Keratinocyte (primary cell): ENCODE measurements around the gene MAPK9. TPM values are rescaled to one million over a fixed set of nuclear protein-coding genes. Genes with fewer than 3 reads are reported as not detected.

ENCODE experiments used
- DNase-seq: peaks from one replicate; pipeline ENCODE4 v3.0.0-alpha.2; 2011; ENCODE audit warnings: low read depth, missing footprints, low spot score
- FAIRE-seq: peaks from 2 replicates; lab custom pipeline; 2011; peaks lifted over from hg19 to GRCh38; lab: Jason Lieb, UNC
- H2AFZ ChIP-seq: 2 replicates; pipeline ENCODE4 v1.6.0; 2012; ENCODE audit warnings: low read length, control low read depth, inconsistent platforms; ENCODE audit not compliant: control insufficient read depth
- H3K27ac ChIP-seq: 2 replicates; pipeline ENCODE4 v1.5.1; 2011; ENCODE audit warnings: low read length; ENCODE audit not compliant: control insufficient read depth, insufficient read depth
- H3K27me3 ChIP-seq: 3 replicates; pipeline ENCODE4 v1.6.0; 2011; ENCODE audit warnings: low read length; ENCODE audit not compliant: control insufficient read depth, insufficient read depth; ENCODE audit errors: extremely low read depth
- H3K36me3 ChIP-seq, 2 experiments: 2 replicates in 1 of 2; 3 replicates in 1 of 2; pipeline ENCODE4 v1.5.1; 2011; ENCODE audit warnings: low read length in 2 of 2, mild to moderate bottlenecking in 1 of 2; ENCODE audit not compliant: control insufficient read depth in 2 of 2, insufficient read depth in 2 of 2; ENCODE audit errors: extremely low read depth in 1 of 2
- H3K4me1 ChIP-seq: 3 replicates; pipeline ENCODE4 v1.5.1; 2011; ENCODE audit warnings: low read length; ENCODE audit not compliant: control insufficient read depth, insufficient read depth; ENCODE audit errors: extremely low read depth
- H3K4me2 ChIP-seq: 3 replicates; pipeline ENCODE4 v1.6.0; 2011; ENCODE audit warnings: low read depth, low read length; ENCODE audit not compliant: control insufficient read depth, insufficient read depth; ENCODE audit errors: extremely low read depth
- H3K4me3 ChIP-seq, 3 experiments: fragments of 200-600 bp in 1 of 3; sonication (generic) in 1 of 3; 2 replicates in 2 of 3; 3 replicates in 1 of 3; pipeline ENCODE4 v1.5.1; 2011 to 2016; ENCODE audit warnings: low read length in 3 of 3, mild to moderate bottlenecking in 3 of 3, control low read depth in 2 of 3, inconsistent platforms in 1 of 3, low read depth in 1 of 3, mixed read lengths in 1 of 3, mixed run types in 1 of 3, moderate library complexity in 1 of 3; ENCODE audit not compliant: control insufficient read depth in 2 of 3, insufficient read depth in 2 of 3; ENCODE audit errors: extremely low read depth in 1 of 3
- H3K79me2 ChIP-seq: 2 replicates; pipeline ENCODE4 v1.6.0; 2012; ENCODE audit warnings: low read length; ENCODE audit not compliant: control insufficient read depth, insufficient read depth
- H3K9ac ChIP-seq: 3 replicates; pipeline ENCODE4 v1.6.0; 2011; ENCODE audit warnings: low read length; ENCODE audit not compliant: control insufficient read depth, insufficient read depth; ENCODE audit errors: extremely low read depth
- H3K9me1 ChIP-seq: 3 replicates; pipeline ENCODE4 v1.6.0; 2011; ENCODE audit warnings: low read length; ENCODE audit not compliant: control insufficient read depth, insufficient read depth; ENCODE audit errors: extremely low read depth
- H3K9me3 ChIP-seq: 2 replicates; pipeline ENCODE4 v1.5.1; 2012; ENCODE audit warnings: low read depth, low read length; ENCODE audit not compliant: control insufficient read depth
- H4K20me1 ChIP-seq: 3 replicates; pipeline ENCODE4 v1.6.0; 2011; ENCODE audit warnings: low read length; ENCODE audit not compliant: control insufficient read depth, insufficient read depth; ENCODE audit errors: extremely low read depth
- CTCF ChIP-seq, 3 experiments: IDR thresholded peaks in 1 of 3; conservative IDR thresholded peaks in 1 of 3; optimal IDR thresholded peaks in 1 of 3; 2 replicates in 2 of 3; 3 replicates in 1 of 3; pipeline versions ENCODE3 to v1.5.1; 2011; ENCODE audit warnings: low read length in 3 of 3, mild to moderate bottlenecking in 3 of 3, moderate library complexity in 2 of 3, control low read depth in 1 of 3, inconsistent platforms in 1 of 3; ENCODE audit not compliant: insufficient read depth in 2 of 3; ENCODE audit errors: extremely low read depth in 1 of 3
- EZH2 ChIP-seq: IDR thresholded peaks from one replicate; pipeline ENCODE4 v1.6.1; 2012; ENCODE audit warnings: inconsistent platforms, mild to moderate bottlenecking, low read length, moderate library complexity
- dilution Hi-C: fragments of 300-500 bp; cut with MboI; formaldehyde crosslinking; loops from one replicate; pipeline ENCODE4 v1.7.0; 2020; ENCODE audit warnings: low sequenced_read_pairs; ENCODE audit not compliant: extremely low pct_ligation_motif_present
- polyA plus RNA-seq, 5 experiments: library from polyadenylated mRNA; depleted of rRNA in 3 of 5; stranded (reverse) in 3 of 5; stranded (forward) in 1 of 5; unstranded in 1 of 5; fragments of >200 nt; gene quantifications; 1 replicate in 1 of 5; 2 replicates in 3 of 5; 3 replicates in 1 of 5; pipeline versions ENCODE4 v1.2.1 to v1.2.3, GENCODE V29; 2011 to 2012; ENCODE audit warnings: missing spikeins in 2 of 5, low read depth in 1 of 5, low replicate concordance in 1 of 5

Gene MAPK9
- polyA plus RNA-seq, 1 donor (not counting 4 experiments of a cell fraction or from before 2014, with no cell fraction given), result 49.4 TPM

DNA sequence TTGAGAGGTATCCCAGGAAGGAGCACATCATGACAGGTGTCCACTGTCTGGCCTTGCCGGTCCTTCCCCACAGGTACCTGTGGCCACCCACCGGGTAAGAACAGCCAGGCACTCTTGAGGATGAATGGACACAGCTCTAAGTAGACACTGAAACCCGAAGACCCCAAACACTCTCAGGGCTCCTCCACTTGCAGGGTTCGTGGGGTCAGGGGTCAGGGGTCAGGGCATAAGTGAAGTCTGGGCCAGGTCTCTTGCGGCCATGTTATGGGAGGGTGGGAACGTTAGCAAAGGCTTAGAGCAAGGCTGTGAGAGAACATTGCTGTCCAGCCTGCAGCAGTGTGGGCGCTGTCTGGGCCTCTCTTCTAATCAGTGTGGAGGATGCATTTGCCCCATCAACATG is 40.0 kb downstream of the MAPK9 start:
- Histone ChIP-seq H2AFZ (no peak overlapping the region), H3K27me3 (no peaks in the 10 kb centered on the region), H3K27ac (no peak overlapping the region), H3K36me3 (peaks cover 13 to 19% of the 10 kb centered on the region in 2 experiments), H3K4me1 (no peaks in the 10 kb centered on the region), H3K79me2 (no peaks in the 10 kb centered on the region), H3K9me3 (peaks cover 42% of the 10 kb centered on the region), H3K9me1 (no peaks in the 10 kb centered on the region), H3K4me3 (no peak overlapping the region), H3K9ac (no peak overlapping the region), H3K4me2 (no peak overlapping the region), H4K20me1 (no peaks in the 10 kb centered on the region)
- no peak for TF ChIP-seq EZH2
- DNase-seq, result no peak
- no peak for FAIRE-seq
- dilution Hi-C loops, result no loop called here

GRCh38 chr5:180251141-180251540 is 40.7 kb downstream of the MAPK9 start:
- no peak for DNase-seq
- H3K9me3 ChIP-seq, result peaks cover 37% of the 10 kb centered on the region

More at GRCh38 chr5:180251141-180251540, 40.7 kb downstream of the MAPK9 start:
- no peaks in the 10 kb centered on the region for H3K4me1 ChIP-seq
- H3K9me1 ChIP-seq, result no peaks in the 10 kb centered on the region
- TF ChIP-seq CTCF (optimal IDR thresholded peaks at IDR 0.05 in 1 of 3, IDR thresholded peaks at IDR 0.05 in 1 of 3, conservative IDR thresholded peaks at IDR 0.05 in 1 of 3; ENCODE audit: extremely low read depth in 1 of 3, insufficient read depth in 2 of 3, low read length in 3 of 3), result no peak
- no peak for TF ChIP-seq EZH2
- H3K4me2 ChIP-seq, result no peak overlapping the region
- H4K20me1 ChIP-seq, result no peaks in the 10 kb centered on the region
- FAIRE-seq, result no peak
- H3K27me3 ChIP-seq, result no peaks in the 10 kb centered on the region
- no peak overlapping the region for H3K9ac ChIP-seq
- H3K27ac ChIP-seq, result no peak overlapping the region
- H3K4me3 ChIP-seq, result no peak overlapping the region
- dilution Hi-C loops, result no loop called here
- H3K36me3 ChIP-seq, result peaks cover 13 to 19% of the 10 kb centered on the region in 2 experiments
- H3K79me2 ChIP-seq, result no peaks in the 10 kb centered on the region
- H2AFZ ChIP-seq, result no peak overlapping the region
